Activated naive CD8-positive, alpha-beta T cell treated with anti-CD3 and anti-CD28 coated beads, Interleukin-2, amount 10 ng/mL, durations not matched to agents 7 days and 5 days (primary cell): ENCODE results near the gene TNFRSF19. TPM values are rescaled to one million over a fixed set of nuclear protein-coding genes. Genes with fewer than 3 reads are reported as not detected.
"Not testable (repeated sequence)": the region's sequence is repeated elsewhere in the genome, so short reads cannot be mapped to it uniquely, and the experiment has no call there.

Experiments
- ATAC-seq: fragments of 150-1000 bp; cut with Tn5 transposase; one replicate; pipeline ENCODE4 v1.10.0; 2021; ENCODE audit warnings: low read depth, moderate library complexity
- POLR2A ChIA-PET: fragments of 350-600 bp; sonication (Branson Sonifier 250); formaldehyde crosslinking; loops from one replicate; lab custom pipeline; 2021; ENCODE audit warnings: antibody characterized with exemption; lab: Charles Lee
- DNase-seq: peaks from one replicate; pipeline ENCODE4 v3.0.0; 2021
- H3K27ac Mint-ChIP-seq: one replicate; pipeline ENCODE4 v1.8.0; 2022; ENCODE audit warnings: mild to moderate bottlenecking, mixed read lengths
- H3K27me3 Mint-ChIP-seq: one replicate; pipeline ENCODE4 v1.8.0; 2022; ENCODE audit warnings: mild to moderate bottlenecking, moderate library complexity, mixed read lengths
- H3K36me3 Mint-ChIP-seq: one replicate; pipeline ENCODE4 v1.8.0; 2021; ENCODE audit warnings: mild to moderate bottlenecking, mixed read lengths
- H3K4me1 Mint-ChIP-seq: one replicate; pipeline ENCODE4 v1.8.0; 2021; ENCODE audit warnings: mixed read lengths
- H3K4me3 Mint-ChIP-seq: one replicate; pipeline ENCODE4 v1.8.0; 2022; ENCODE audit warnings: mild to moderate bottlenecking, moderate library complexity, mixed read lengths
- H3K9me3 Mint-ChIP-seq: one replicate; pipeline ENCODE4 v1.8.0; 2021; ENCODE audit warnings: mixed read lengths
- total RNA-seq, 2 experiments: library from RNA; stranded (reverse); gene quantifications; one replicate each; pipeline ENCODE4 v1.2.3, GENCODE V29; 2021

The TNFRSF19 gene
- total RNA-seq = not detected

GRCh38 chr13:23570099-23570920 lies at the start of gene TNFRSF19:
Gene TNFRSF19 (plus strand): TSS chr13:23570412. CDS start chr13:23590184, 19,772 bp downstream.
- Mint-ChIP-seq H3K9me3 (no peaks in the 10 kb centered on the region), H3K27me3 (peaks cover 42% of the 10 kb centered on the region), H3K4me1 (no peaks in the 10 kb centered on the region), H3K4me3 (no peak within 1 kb of the TSS), H3K27ac (no peak within 1 kb of the TSS), H3K36me3 (no peaks in the 10 kb centered on the region)
- POLR2A ChIA-PET = no interaction called here
- no peak for DNase-seq
- ATAC-seq = no peak

- H3K4me3 Mint-ChIP-seq, ATAC-seq, H3K27ac Mint-ChIP-seq, H3K9me3 Mint-ChIP-seq, H3K36me3 Mint-ChIP-seq, H3K4me1 Mint-ChIP-seq, H3K27me3 Mint-ChIP-seq, DNase-seq, POLR2A ChIA-PET: not testable (repeated sequence)
Observed at GRCh38 chr13:23529926-23530325, 40.3 kb upstream of the TNFRSF19 start.

GRCh38 chr13:23531446-23531845 lies 38.8 kb upstream of the TNFRSF19 start:
- no peak overlapping the region for H3K4me3 Mint-ChIP-seq
- no peak for ATAC-seq
- H3K36me3 Mint-ChIP-seq = no peaks in the 10 kb centered on the region

GRCh38 chr13:23534090-23534489 lies 36.1 kb upstream of the TNFRSF19 start:
- H3K27me3 Mint-ChIP-seq = no peaks in the 10 kb centered on the region
- no peaks in the 10 kb centered on the region for H3K36me3 Mint-ChIP-seq
- DNase-seq (no peak), ATAC-seq (no peak)
- no peaks in the 10 kb centered on the region for H3K4me1 Mint-ChIP-seq
- POLR2A ChIA-PET = no interaction called here
- H3K4me3 Mint-ChIP-seq = no peak overlapping the region
- H3K9me3 Mint-ChIP-seq = no peaks in the 10 kb centered on the region
- no peak overlapping the region for H3K27ac Mint-ChIP-seq

More at GRCh38 chr13:23531446-23531845, 38.8 kb upstream of the TNFRSF19 start:
- Mint-ChIP-seq H3K4me1 (no peaks in the 10 kb centered on the region), H3K9me3 (no peaks in the 10 kb centered on the region), H3K27me3 (no peaks in the 10 kb centered on the region), H3K27ac (no peak overlapping the region)
- POLR2A ChIA-PET = no interaction called here
- DNase-seq = no peak

GRCh38 chr13:23541221-23541824 lies 28.9 kb upstream of the TNFRSF19 start:
- H3K36me3 Mint-ChIP-seq = no peaks in the 10 kb centered on the region
- POLR2A ChIA-PET = no interaction called here
- no peak overlapping the region for H3K4me3 Mint-ChIP-seq

GRCh38 chr13:23544668-23545067 lies 25.5 kb upstream of the TNFRSF19 start:
- no peaks in the 10 kb centered on the region for H3K4me1 Mint-ChIP-seq
- H3K27ac Mint-ChIP-seq = no peak overlapping the region
- H3K4me3 Mint-ChIP-seq = no peak overlapping the region
- H3K36me3 Mint-ChIP-seq = no peaks in the 10 kb centered on the region
- no peaks in the 10 kb centered on the region for H3K9me3 Mint-ChIP-seq
- POLR2A ChIA-PET = no interaction called here
- H3K27me3 Mint-ChIP-seq = peaks cover 43% of the 10 kb centered on the region
- ATAC-seq = no peak
- DNase-seq = no peak

More at GRCh38 chr13:23541221-23541824, 28.9 kb upstream of the TNFRSF19 start:
- ATAC-seq (no peak), DNase-seq (no peak)
- no peak overlapping the region for H3K27ac Mint-ChIP-seq
- H3K9me3 Mint-ChIP-seq = no peaks in the 10 kb centered on the region
- H3K27me3 Mint-ChIP-seq = peaks cover 18% of the 10 kb centered on the region
- no peaks in the 10 kb centered on the region for H3K4me1 Mint-ChIP-seq

- H3K4me3 Mint-ChIP-seq = no peak overlapping the region
- H3K9me3 Mint-ChIP-seq = no peaks in the 10 kb centered on the region
- no peak for DNase-seq
- H3K27ac Mint-ChIP-seq = no peak overlapping the region
- POLR2A ChIA-PET = no interaction called here
- ATAC-seq = no peak
- H3K36me3 Mint-ChIP-seq = no peaks in the 10 kb centered on the region
- H3K4me1 Mint-ChIP-seq = no peaks in the 10 kb centered on the region
- peaks cover 41% of the 10 kb centered on the region for H3K27me3 Mint-ChIP-seq
Observed at GRCh38 chr13:23547000-23547590, 23.1 kb upstream of the TNFRSF19 start.

- no peak for ATAC-seq
- H3K36me3 Mint-ChIP-seq = no peaks in the 10 kb centered on the region
Observed at GRCh38 chr13:23549724-23550123, 20.5 kb upstream of the TNFRSF19 start.

GRCh38 chr13:23550163-23550562 lies 20.0 kb upstream of the TNFRSF19 start:
- H3K9me3 Mint-ChIP-seq = no peaks in the 10 kb centered on the region
- no peak overlapping the region for H3K4me3 Mint-ChIP-seq
- POLR2A ChIA-PET = no interaction called here
- DNase-seq = no peak
- no peaks in the 10 kb centered on the region for H3K36me3 Mint-ChIP-seq
- H3K27me3 Mint-ChIP-seq = peaks cover 39% of the 10 kb centered on the region
- H3K27ac Mint-ChIP-seq = no peak overlapping the region
- H3K4me1 Mint-ChIP-seq = no peaks in the 10 kb centered on the region
- no peak for ATAC-seq

More at GRCh38 chr13:23549724-23550123, 20.5 kb upstream of the TNFRSF19 start:
- no peak for DNase-seq
- no peak overlapping the region for H3K27ac Mint-ChIP-seq
- H3K27me3 Mint-ChIP-seq = peaks cover 41% of the 10 kb centered on the region
- no peaks in the 10 kb centered on the region for H3K9me3 Mint-ChIP-seq
- H3K4me3 Mint-ChIP-seq = no peak overlapping the region
- POLR2A ChIA-PET = no interaction called here
- H3K4me1 Mint-ChIP-seq = no peaks in the 10 kb centered on the region

- POLR2A ChIA-PET = no interaction called here
- Mint-ChIP-seq H3K27ac (no peak overlapping the region), H3K4me3 (no peak overlapping the region), H3K36me3 (no peaks in the 10 kb centered on the region), H3K4me1 (no peaks in the 10 kb centered on the region), H3K9me3 (no peaks in the 10 kb centered on the region), H3K27me3 (peaks cover 32% of the 10 kb centered on the region)
- DNase-seq (no peak), ATAC-seq (no peak)
Observed at GRCh38 chr13:23551213-23552008, 18.8 kb upstream of the TNFRSF19 start.

GRCh38 chr13:23552171-23552570 lies 18.0 kb upstream of the TNFRSF19 start:
- Mint-ChIP-seq H3K4me1 (no peaks in the 10 kb centered on the region), H3K27me3 (peaks cover 25% of the 10 kb centered on the region), H3K9me3 (no peaks in the 10 kb centered on the region), H3K36me3 (no peaks in the 10 kb centered on the region), H3K27ac (no peak overlapping the region), H3K4me3 (no peak overlapping the region)
- DNase-seq (no peak), ATAC-seq (no peak)
- POLR2A ChIA-PET = no interaction called here

- Mint-ChIP-seq H3K27ac (no peak overlapping the region), H3K36me3 (no peaks in the 10 kb centered on the region), H3K4me3 (no peak overlapping the region), H3K27me3 (peaks cover 20% of the 10 kb centered on the region), H3K4me1 (no peaks in the 10 kb centered on the region), H3K9me3 (no peaks in the 10 kb centered on the region)
- DNase-seq = no peak
- ATAC-seq = no peak
- POLR2A ChIA-PET = no interaction called here
Observed at GRCh38 chr13:23552661-23553060, 17.6 kb upstream of the TNFRSF19 start.

- Mint-ChIP-seq H3K27ac (no peak overlapping the region), H3K4me1 (no peaks in the 10 kb centered on the region), H3K36me3 (no peaks in the 10 kb centered on the region), H3K4me3 (no peak overlapping the region), H3K27me3 (peaks cover 10% of the 10 kb centered on the region), H3K9me3 (no peaks in the 10 kb centered on the region)
- DNase-seq = no peak
- ATAC-seq = no peak
- POLR2A ChIA-PET = no interaction called here
Observed at GRCh38 chr13:23554000-23554399, 16.2 kb upstream of the TNFRSF19 start.
